Adrenal gland (tissue), 5 donors: ENCODE data around the gene AK3.

Experiments
- POLR2A ChIP-seq, 2 donors: fragments of 450-650 bp; IDR thresholded peaks; one replicate each; pipeline ENCODE4 v1.6.1; 2017; ENCODE audit warnings: antibody characterized with exemption in 2 of 2, mild to moderate bottlenecking in 2 of 2, moderate library complexity in 1 of 2
- TF ChIP-seq, protein P1 (sequence below), 6 experiments: fragments of 450-650 bp in 4 of 6; fragments of 200-600 bp in 2 of 6; sonication (generic) in 1 of 6; IDR thresholded peaks; 1 replicate in 5 of 6; 2 replicates in 1 of 6; pipeline versions ENCODE4 v1.5.1 to v1.8.0; 2016 to 2021; ENCODE audit warnings: antibody characterized with exemption in 6 of 6, mild to moderate bottlenecking in 2 of 6, moderate library complexity in 1 of 6
- donor health status: DM: no; HTN: no; CAD: no.

DNA sequence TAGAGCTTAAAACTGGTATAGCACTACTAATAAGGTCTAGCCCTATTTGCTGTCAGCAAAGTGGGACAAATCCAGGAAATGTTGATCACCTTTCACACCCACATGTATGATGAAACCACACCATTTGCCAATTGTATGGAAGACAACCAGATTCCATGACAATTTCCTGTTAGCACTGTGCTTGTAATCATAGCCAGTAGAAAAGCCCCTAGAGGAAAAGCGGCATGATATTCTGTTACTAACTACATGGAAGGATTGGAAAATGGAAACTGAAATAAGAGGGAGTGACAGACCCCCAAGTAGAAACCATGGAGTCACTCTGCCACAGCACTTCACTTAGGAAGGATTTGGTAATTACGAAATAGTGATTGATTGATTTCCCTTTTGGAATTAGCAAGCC lies 75.6 kb downstream of the AK3 start:
- no peak for TF ChIP-seq POLR2A (IDR thresholded peaks at IDR 0.05)
- TF ChIP-seq, protein P1, sequence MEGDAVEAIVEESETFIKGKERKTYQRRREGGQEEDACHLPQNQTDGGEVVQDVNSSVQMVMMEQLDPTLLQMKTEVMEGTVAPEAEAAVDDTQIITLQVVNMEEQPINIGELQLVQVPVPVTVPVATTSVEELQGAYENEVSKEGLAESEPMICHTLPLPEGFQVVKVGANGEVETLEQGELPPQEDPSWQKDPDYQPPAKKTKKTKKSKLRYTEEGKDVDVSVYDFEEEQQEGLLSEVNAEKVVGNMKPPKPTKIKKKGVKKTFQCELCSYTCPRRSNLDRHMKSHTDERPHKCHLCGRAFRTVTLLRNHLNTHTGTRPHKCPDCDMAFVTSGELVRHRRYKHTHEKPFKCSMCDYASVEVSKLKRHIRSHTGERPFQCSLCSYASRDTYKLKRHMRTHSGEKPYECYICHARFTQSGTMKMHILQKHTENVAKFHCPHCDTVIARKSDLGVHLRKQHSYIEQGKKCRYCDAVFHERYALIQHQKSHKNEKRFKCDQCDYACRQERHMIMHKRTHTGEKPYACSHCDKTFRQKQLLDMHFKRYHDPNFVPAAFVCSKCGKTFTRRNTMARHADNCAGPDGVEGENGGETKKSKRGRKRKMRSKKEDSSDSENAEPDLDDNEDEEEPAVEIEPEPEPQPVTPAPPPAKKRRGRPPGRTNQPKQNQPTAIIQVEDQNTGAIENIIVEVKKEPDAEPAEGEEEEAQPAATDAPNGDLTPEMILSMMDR (IDR thresholded peaks at IDR 0.05), result no peak
